SK-MEL-5 (cell line): Measurements from ENCODE around the gene KCNK7. TPM values are rescaled to one million over a fixed set of nuclear protein-coding genes. Genes with fewer than 3 reads are reported as not detected.

Experiments used
- DNase-seq: peaks from one replicate; pipeline ENCODE4 v3.0.0-alpha.2; 2016; ENCODE audit warnings: low read depth, low spot score
- in situ Hi-C: cut with HindIII; loops from 2 replicates; pipeline ENCODE4 v1.10.0; 2016; ENCODE audit warnings: low sequenced_read_pairs, high pct_unique_total_duplicates, low pct_unique_long_range_greater_than_20kb
- total RNA-seq: library from RNA; depleted of rRNA; stranded (reverse); fragments of >200 nt; shearing (Covaris generic); gene quantifications from 2 replicates; pipeline ENCODE4 v1.2.3, GENCODE V29; 2014

KCNK7 gene
- total RNA-seq, 1 experiment from 2014 or later, result not detected

DNA sequence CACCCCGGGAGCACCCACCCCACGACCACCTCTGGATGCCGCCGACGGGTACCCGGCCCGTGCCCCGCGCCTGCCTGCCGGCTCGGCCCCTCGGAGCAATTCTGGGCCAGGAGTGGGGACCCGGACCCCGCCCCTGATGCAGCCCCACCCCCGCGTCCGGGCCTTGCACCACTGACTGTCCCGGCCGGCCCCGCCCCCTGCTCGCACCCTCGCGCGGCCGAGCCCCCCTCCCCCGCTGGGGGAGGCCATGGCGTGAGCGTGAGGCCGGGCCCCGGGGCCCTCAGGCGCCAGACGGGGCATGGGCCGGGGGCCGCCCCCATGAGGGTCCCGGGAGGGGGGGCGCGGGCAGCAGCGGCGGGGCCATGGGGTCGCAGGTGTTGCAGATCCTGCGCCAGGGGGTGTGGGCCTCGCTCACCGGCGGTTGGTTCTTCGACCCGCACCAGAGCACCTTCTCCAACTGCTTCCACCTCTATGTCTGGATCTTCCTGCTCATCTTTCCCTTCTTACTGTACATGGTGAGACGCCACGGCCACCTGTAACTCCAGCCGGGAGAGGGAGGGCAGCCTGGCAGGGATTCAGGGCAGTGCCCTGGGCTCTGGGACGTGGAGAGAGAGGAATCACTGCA is 20.5 kb upstream of the KCNK7 start:
- in situ Hi-C loops, result no loop called here
- DNase-seq, result peak; percentile 22

GRCh38 chr11:65615229-65615949 is 19.8 kb upstream of the KCNK7 start, which contains the start of gene PCNX3:
TSS of gene PCNX3 (plus strand) at chr11:65615776. CDS start at chr11:65616312, 536 bp downstream.
- in situ Hi-C loops, result no loop called here
- peak; percentile 99 for DNase-seq

DNA sequence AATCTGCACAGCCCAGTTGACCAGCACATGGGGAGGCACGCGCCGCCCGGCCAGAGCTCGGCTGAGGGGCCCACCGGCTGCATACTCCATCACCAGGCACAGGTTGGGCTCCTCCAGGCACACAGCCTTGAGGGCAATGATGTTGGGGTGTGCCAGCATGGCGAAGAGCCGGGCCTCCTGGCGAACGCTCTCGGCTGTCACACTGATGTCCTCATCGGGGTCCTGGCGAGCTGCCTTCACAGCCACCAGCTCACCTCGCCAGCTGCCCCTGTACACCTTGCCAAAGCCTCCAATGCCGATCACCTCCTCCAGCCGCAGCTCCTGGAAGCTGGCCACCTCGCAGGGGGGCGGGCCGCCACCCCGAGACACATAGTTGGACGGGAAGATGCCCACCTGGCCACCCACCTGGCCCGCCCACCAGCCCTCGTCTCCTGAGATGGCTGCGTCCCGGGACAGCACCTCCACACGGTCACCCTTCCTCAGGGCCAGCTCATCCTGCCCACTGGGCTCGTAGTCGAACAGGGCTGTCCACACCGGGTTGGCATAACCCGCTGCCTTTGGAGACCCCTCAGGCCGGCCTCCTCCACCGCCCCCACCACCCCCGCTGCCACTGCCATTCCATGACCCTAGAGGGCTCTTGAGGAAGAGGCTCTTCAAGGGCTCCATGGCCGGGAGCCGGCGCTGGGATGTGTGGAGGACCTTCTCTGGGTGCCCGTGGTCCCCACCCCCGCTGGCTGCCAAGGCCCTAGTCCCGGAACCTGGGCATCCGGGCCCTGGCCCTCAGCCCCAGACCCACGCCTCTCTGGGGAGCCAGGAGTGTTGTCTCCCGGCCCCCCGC is 17.7 kb upstream of the KCNK7 start:
- in situ Hi-C loops, result no loop called here
- no peak for DNase-seq

- DNase-seq, result no peak
- in situ Hi-C loops, result no loop called here
Measured at GRCh38 chr11:65612691-65613090, 17.1 kb upstream of the KCNK7 start.

GRCh38 chr11:65611758-65612603 is 16.4 kb upstream of the KCNK7 start:
- no peak for DNase-seq
- in situ Hi-C loops, result no loop called here

DNA sequence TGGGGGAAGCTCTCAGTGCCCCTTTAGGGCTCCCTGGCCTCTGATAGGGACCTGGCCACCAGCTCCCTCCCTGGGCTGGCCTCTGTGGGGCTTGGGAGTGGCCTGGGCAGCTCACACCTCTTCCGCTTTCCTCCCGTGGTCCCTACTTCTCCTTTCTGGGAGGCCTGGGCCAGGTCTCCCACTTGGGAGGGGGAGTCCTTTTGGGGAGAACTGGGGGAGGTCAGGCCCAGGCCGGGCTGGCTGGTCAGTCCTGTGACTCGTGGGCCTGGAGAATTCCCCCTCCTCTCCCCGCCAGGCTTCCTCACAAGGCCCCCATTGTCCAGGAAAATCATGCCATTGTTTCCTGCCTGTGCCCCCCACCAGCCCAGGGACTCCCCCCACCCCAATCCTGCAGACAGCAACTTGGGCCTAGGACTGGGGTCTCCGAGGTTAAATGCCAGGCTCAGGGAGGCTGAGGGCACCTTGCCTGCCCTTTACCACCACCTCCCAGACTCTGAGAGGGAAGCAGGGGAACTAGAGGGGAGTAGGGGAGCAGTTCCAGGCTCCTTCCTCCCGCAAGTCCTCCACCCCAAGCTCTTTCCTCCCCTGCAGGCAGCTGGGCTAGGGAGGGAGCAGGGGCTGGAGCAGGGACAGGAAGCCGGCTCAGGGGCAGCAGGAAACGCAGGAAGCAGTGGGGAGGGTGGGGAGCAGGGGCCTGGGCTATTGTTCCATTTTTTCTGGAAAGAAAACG is 15.6 kb upstream of the KCNK7 start:
- in situ Hi-C loops, result no loop called here

DNA sequence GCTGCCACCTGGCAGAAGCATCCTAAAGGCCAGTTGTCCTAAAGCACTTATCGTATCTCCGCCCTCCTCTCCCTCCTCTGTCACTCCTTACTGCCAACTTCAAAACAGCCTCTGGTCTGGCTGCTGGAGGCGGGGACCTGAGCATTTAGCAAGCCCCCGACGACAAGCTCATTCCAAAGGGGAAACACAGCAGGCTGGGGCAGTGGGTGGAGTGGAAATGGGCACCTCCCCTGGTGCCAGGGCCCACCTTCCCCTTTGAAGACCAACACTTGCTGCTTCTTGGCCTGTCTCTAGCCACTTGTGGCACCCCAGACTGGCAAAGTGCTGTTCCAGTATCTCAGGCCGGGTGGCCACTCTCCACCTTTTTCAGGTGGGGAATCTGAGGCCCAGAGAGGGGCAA is 14.8 kb upstream of the KCNK7 start:
- in situ Hi-C loops, result no loop called here

More for the DNA sequence above, 15.6 kb upstream of the KCNK7 start:
- peak; percentile 25 for DNase-seq

DNA sequence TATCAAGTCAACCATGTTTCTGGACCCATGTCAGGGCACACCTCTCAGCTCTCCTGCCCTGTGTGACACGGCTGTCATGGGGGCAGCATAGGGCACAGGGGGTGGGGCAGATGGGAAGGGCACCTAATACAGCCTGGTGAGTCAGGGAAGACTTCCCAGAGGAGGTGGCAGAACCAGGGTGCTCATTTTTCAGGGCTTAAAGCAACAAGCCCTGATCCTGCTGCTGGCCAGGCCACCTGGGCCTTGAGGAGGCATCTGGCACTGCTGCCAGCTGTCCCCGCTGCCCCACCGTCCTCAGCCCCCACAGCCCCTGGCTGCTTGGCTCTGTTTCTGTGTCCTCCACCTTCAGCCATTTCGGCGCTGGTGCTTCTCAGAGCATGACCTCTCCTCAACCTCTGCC is 14.1 kb upstream of the KCNK7 start:
- in situ Hi-C loops, result no loop called here
- no peak for DNase-seq

More for the DNA sequence above, 14.8 kb upstream of the KCNK7 start:
- DNase-seq, result no peak

- in situ Hi-C loops, result no loop called here
- DNase-seq, result no peak
Measured at GRCh38 chr11:65609229-65609628, 13.6 kb upstream of the KCNK7 start.

- in situ Hi-C loops, result no loop called here
- DNase-seq, result no peak
Measured at GRCh38 chr11:65607614-65608426, 12.2 kb upstream of the KCNK7 start.

- in situ Hi-C loops, result no loop called here
- DNase-seq, result peak; percentile 38
Measured at GRCh38 chr11:65606876-65607613, 11.4 kb upstream of the KCNK7 start.

DNA sequence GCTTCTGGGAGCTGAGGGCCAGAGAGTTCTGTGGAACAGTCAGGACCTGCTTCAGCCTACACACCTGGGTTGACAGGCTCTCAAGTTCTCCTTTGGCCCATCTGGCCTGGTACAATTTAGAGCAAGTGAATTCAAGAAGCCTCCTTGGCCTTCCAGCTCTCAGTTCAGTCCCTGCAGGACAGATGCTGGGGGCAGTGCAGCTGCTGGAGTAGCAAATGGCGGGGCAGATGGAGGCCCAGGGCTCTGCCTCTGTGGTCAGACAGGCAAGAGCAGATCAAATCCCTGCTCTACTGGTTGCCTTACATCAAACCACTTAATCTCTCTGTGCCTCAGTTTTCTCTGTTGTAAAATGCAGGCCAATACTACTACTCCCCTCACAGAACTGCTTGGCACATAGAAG is 8.7 kb upstream of the KCNK7 start:
- no peak for DNase-seq
- in situ Hi-C loops, result no loop called here

DNA sequence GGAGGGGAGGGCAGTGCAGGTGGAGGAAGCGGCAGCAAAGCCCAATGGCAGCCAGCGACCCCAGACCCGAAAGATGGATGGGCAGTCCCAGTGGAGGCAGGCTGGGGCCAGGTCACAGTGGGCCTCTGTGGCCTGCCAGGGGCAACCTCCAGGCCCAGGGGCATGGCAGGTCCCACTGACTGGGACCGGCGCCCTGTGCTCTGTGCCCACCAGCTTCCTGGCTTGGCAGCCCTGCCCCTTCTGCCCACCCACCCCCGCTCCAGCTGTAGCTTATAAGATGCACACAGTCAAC is 4.3 kb upstream of the KCNK7 start:
- no peak for DNase-seq

GRCh38 chr11:65599216-65599954 is 3.8 kb upstream of the KCNK7 start:
- in situ Hi-C loops, result no loop called here
- no peak for DNase-seq

More for the DNA sequence above, 4.3 kb upstream of the KCNK7 start:
- in situ Hi-C loops, result no loop called here

- in situ Hi-C loops, result no loop called here
Measured at GRCh38 chr11:65598258-65598699, 2.7 kb upstream of the KCNK7 start.

More at GRCh38 chr11:65598258-65598699, 2.7 kb upstream of the KCNK7 start:
- DNase-seq, result no peak
